Measurements from ENCODE around the gene NUP93.
"Not testable (repeated sequence)": the region's sequence is repeated elsewhere in the genome, so short reads cannot be mapped to it uniquely, and the experiment has no call there.

Gene NUP93

GRCh38 chr16:56728980-56729734 is 772 bp upstream of the NUP93 start:
- H3K9me3 ChIP-seq (ENCODE audit: control insufficient read depth, low read length), result no peaks in the 10 kb centered on the region
- peak overlapping the region; percentile 84 for H3K27ac ChIP-seq (ENCODE audit: low read depth, low read length, severe bottlenecking)
- H3K4me1 ChIP-seq (ENCODE audit: control insufficient read depth, insufficient read depth, low read length, poor library complexity, severe bottlenecking), result peaks cover 20% of the 10 kb centered on the region
- 81 to 91% methylated on average over 5 to 6 of the region's 8 CpGs for WGBS, 2 experiments (ENCODE audit: insufficient coverage in 2 of 2)
- H3K36me3 ChIP-seq (ENCODE audit: control insufficient read depth, insufficient read depth, low read length), result peaks cover 5% of the 10 kb centered on the region
- H3K4me3 ChIP-seq (ENCODE audit: extremely low read depth, insufficient read depth, low read length, poor library complexity, severe bottlenecking), result peak overlapping the region; percentile 96

DNA sequence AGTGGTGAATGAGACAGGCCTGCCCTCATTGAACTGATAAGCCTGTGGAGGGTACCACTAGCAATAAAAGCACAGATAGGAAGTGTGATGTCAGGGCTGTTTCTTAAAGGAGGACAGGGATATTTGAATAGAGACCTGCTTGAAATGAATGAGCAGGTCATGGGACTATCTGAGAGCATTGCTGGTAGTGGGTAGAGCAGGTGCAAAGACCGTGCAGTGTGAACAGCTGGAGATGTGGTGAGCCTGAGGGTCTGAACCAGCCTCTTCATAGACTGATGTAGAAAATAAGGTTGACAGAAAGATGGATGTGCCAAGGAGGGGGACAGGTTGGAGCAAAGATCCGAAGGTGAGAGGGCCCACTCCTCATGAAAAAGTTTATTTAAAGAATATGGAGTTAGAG is 2.4 kb downstream of the NUP93 start:
- H3K27ac ChIP-seq (ENCODE audit: low read depth, low read length, severe bottlenecking), result no peak overlapping the region
- H3K9me3 ChIP-seq (ENCODE audit: control insufficient read depth, low read length), result no peaks in the 10 kb centered on the region
- H3K4me3 ChIP-seq (ENCODE audit: extremely low read depth, insufficient read depth, low read length, poor library complexity, severe bottlenecking), result no peak overlapping the region
- 85 to 89% methylated on average over 2 of the region's 2 CpGs for WGBS, 2 experiments (ENCODE audit: insufficient coverage in 2 of 2)
- peaks cover 13% of the 10 kb centered on the region for H3K36me3 ChIP-seq (ENCODE audit: control insufficient read depth, insufficient read depth, low read length)
- H3K4me1 ChIP-seq (ENCODE audit: control insufficient read depth, insufficient read depth, low read length, poor library complexity, severe bottlenecking), result peaks cover 20% of the 10 kb centered on the region

DNA sequence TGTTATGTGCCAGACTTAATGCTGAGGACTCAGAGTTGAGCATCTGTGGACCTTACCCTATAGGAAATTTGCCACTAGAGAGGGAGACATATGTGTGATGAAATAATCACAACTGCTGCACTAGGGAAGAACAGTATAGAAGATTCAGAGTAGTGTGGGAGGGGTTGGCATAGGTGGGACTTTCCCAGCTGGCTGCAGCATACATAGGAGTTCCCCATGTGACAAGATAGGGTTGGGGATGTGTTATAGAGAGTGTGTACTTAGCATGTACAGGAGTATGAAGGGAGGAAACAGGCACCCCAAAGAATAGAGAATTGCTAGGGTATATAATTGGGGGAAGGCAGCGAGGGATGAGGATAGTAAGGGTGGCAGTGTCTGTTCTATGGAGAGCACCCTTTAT is 2.9 kb downstream of the NUP93 start:
- no peak overlapping the region for H3K27ac ChIP-seq (ENCODE audit: low read depth, low read length, severe bottlenecking)

GRCh38 chr16:56734429-56734828 is 4.5 kb downstream of the NUP93 start:
- 88 to 100% methylated on average over 1 to 3 of the region's 3 CpGs for WGBS, 2 experiments (ENCODE audit: insufficient coverage in 2 of 2)
- H3K36me3 ChIP-seq (ENCODE audit: control insufficient read depth, insufficient read depth, low read length), result peaks cover 24% of the 10 kb centered on the region
- no peak overlapping the region for H3K27ac ChIP-seq (ENCODE audit: low read depth, low read length, severe bottlenecking)
- H3K4me1 ChIP-seq (ENCODE audit: control insufficient read depth, insufficient read depth, low read length, poor library complexity, severe bottlenecking), result peaks cover 14% of the 10 kb centered on the region
- H3K4me3 ChIP-seq (ENCODE audit: extremely low read depth, insufficient read depth, low read length, poor library complexity, severe bottlenecking), result no peak overlapping the region
- H3K9me3 ChIP-seq (ENCODE audit: control insufficient read depth, low read length), result peaks cover 6% of the 10 kb centered on the region

More for the DNA sequence above, 2.9 kb downstream of the NUP93 start:
- Histone ChIP-seq H3K4me1 (ENCODE audit: control insufficient read depth, insufficient read depth, low read length, poor library complexity, severe bottlenecking) (peaks cover 20% of the 10 kb centered on the region), H3K9me3 (ENCODE audit: control insufficient read depth, low read length) (no peaks in the 10 kb centered on the region), H3K4me3 (ENCODE audit: extremely low read depth, insufficient read depth, low read length, poor library complexity, severe bottlenecking) (no peak overlapping the region), H3K36me3 (ENCODE audit: control insufficient read depth, insufficient read depth, low read length) (peaks cover 17% of the 10 kb centered on the region)
- WGBS, 2 experiments (ENCODE audit: insufficient coverage in 2 of 2), result 100% methylated on average over 1 of the region's 1 CpG

- WGBS, 2 experiments (ENCODE audit: insufficient coverage in 2 of 2), result 87 to 100% methylated on average over 2 of the region's 3 CpGs
- H3K4me3 ChIP-seq (ENCODE audit: extremely low read depth, insufficient read depth, low read length, poor library complexity, severe bottlenecking), result no peak overlapping the region
These were observed 6.5 kb downstream of the NUP93 start for GRCh38 chr16:56736476-56736875.

GRCh38 chr16:56737539-56737938 is 7.6 kb downstream of the NUP93 start:
- Histone ChIP-seq H3K4me3 (ENCODE audit: extremely low read depth, insufficient read depth, low read length, poor library complexity, severe bottlenecking) (no peak overlapping the region), H3K36me3 (ENCODE audit: control insufficient read depth, insufficient read depth, low read length) (peaks cover 19% of the 10 kb centered on the region), H3K9me3 (ENCODE audit: control insufficient read depth, low read length) (peaks cover 6% of the 10 kb centered on the region), H3K27ac (ENCODE audit: low read depth, low read length, severe bottlenecking) (no peak overlapping the region), H3K4me1 (ENCODE audit: control insufficient read depth, insufficient read depth, low read length, poor library complexity, severe bottlenecking) (peaks cover 18% of the 10 kb centered on the region)
- 100% methylated on average over 1 to 2 of the region's 2 CpGs for WGBS, 2 experiments (ENCODE audit: insufficient coverage in 2 of 2)

More at GRCh38 chr16:56736476-56736875, 6.5 kb downstream of the NUP93 start:
- H3K36me3 ChIP-seq (ENCODE audit: control insufficient read depth, insufficient read depth, low read length), result peaks cover 24% of the 10 kb centered on the region
- peaks cover 6% of the 10 kb centered on the region for H3K9me3 ChIP-seq (ENCODE audit: control insufficient read depth, low read length)
- H3K27ac ChIP-seq (ENCODE audit: low read depth, low read length, severe bottlenecking), result no peak overlapping the region
- H3K4me1 ChIP-seq (ENCODE audit: control insufficient read depth, insufficient read depth, low read length, poor library complexity, severe bottlenecking), result peaks cover 7% of the 10 kb centered on the region

- no CpG with 5 or more reads among the region's 1 CpG for WGBS, 2 experiments (ENCODE audit: insufficient coverage in 2 of 2)
- peaks cover 25% of the 10 kb centered on the region for H3K4me1 ChIP-seq (ENCODE audit: control insufficient read depth, insufficient read depth, low read length, poor library complexity, severe bottlenecking)
- no peak overlapping the region for H3K27ac ChIP-seq (ENCODE audit: low read depth, low read length, severe bottlenecking)
- H3K9me3 ChIP-seq (ENCODE audit: control insufficient read depth, low read length), result peaks cover 6% of the 10 kb centered on the region
- H3K36me3 ChIP-seq (ENCODE audit: control insufficient read depth, insufficient read depth, low read length), result peaks cover 19% of the 10 kb centered on the region
- H3K4me3 ChIP-seq (ENCODE audit: extremely low read depth, insufficient read depth, low read length, poor library complexity, severe bottlenecking), result no peak overlapping the region
These were observed 8.3 kb downstream of the NUP93 start for GRCh38 chr16:56738221-56738620.

GRCh38 chr16:56739378-56739777 is 9.4 kb downstream of the NUP93 start:
- H3K36me3 ChIP-seq (ENCODE audit: control insufficient read depth, insufficient read depth, low read length), result peaks cover 19% of the 10 kb centered on the region
- not testable (repeated sequence) for H3K9me3 ChIP-seq (ENCODE audit: control insufficient read depth, low read length); H3K4me3 ChIP-seq (ENCODE audit: extremely low read depth, insufficient read depth, low read length, poor library complexity, severe bottlenecking); H3K27ac ChIP-seq (ENCODE audit: low read depth, low read length, severe bottlenecking)
- H3K4me1 ChIP-seq (ENCODE audit: control insufficient read depth, insufficient read depth, low read length, poor library complexity, severe bottlenecking), result peaks cover 21% of the 10 kb centered on the region
- WGBS, 2 experiments (ENCODE audit: insufficient coverage in 2 of 2), result no CpG with 5 or more reads among the region's 38 CpGs

DNA sequence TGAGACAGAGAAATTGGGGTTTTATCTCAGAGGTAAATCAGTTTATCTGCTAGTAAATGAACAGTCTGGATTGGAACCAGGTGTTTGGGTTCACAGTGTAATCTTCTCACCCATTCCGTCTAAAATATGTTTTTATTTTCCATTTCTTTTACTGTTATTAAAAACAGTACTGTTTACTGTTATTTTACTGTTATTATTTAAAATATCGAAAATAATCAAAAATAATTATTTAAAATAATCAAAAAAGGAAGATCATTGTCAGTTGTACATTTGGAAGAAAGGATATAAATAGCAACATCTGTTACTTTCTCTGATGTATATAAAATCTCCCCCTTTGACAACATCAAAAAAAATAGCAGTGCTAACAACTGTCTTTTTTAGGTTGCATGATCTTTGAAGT is 11.5 kb downstream of the NUP93 start:
- Histone ChIP-seq H3K9me3 (ENCODE audit: control insufficient read depth, low read length) (peaks cover 6% of the 10 kb centered on the region), H3K27ac (ENCODE audit: low read depth, low read length, severe bottlenecking) (no peak overlapping the region), H3K4me1 (ENCODE audit: control insufficient read depth, insufficient read depth, low read length, poor library complexity, severe bottlenecking) (peaks cover 34% of the 10 kb centered on the region), H3K4me3 (ENCODE audit: extremely low read depth, insufficient read depth, low read length, poor library complexity, severe bottlenecking) (no peak overlapping the region), H3K36me3 (ENCODE audit: control insufficient read depth, insufficient read depth, low read length) (peaks cover 14% of the 10 kb centered on the region)
- no CpG with 5 or more reads among the region's 2 CpGs for WGBS, 2 experiments (ENCODE audit: insufficient coverage in 2 of 2)

DNA sequence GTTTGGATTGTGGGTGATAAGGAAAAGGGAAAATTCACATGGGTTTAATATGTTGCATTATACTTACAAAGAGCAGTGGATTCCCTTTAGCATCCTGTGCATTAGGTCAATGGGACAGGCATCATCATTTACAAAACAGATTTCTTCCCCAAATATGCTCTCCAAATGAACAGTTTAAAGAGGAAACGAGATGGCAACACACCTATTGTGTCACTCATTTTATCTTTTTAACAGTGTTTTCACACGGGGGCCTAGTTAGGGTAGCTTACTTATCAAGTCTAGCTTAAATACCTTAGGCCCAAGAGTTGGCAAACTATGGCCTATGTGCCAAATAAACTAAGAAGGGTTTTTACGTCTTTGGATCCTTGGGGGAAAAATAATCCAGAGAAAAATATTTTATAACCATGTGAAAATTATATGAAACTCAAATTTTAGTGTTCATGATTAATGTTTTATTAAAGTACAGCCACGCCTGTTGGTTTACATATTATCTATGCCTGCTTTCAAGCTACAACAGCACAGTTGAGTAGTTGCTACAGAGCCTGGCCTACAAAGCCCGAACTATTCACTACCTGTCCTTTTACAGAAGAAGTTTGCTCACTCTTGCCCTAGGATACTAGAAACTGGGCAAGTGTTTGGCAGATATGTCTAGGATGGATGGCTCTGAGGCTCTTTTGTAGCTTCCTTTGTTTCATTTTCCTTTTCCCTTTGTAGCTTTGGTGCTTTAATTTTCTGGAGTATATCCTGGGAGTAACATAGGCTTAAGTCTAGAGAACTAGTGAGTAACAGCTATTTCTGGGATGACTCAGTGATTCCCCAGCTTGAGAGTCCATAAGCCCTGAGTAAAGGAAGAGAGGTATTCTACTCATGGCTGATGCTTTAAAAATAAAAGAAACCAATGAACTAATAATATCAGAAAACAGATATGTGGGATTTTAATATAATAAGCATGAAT is 12.4 kb downstream of the NUP93 start:
- H3K27ac ChIP-seq (ENCODE audit: low read depth, low read length, severe bottlenecking), result peak overlapping the region; percentile 73
- H3K4me3 ChIP-seq (ENCODE audit: extremely low read depth, insufficient read depth, low read length, poor library complexity, severe bottlenecking), result no peak overlapping the region
- WGBS, 2 experiments (ENCODE audit: insufficient coverage in 2 of 2), result 100% methylated on average over 1 of the region's 5 CpGs
- peaks cover 6% of the 10 kb centered on the region for H3K9me3 ChIP-seq (ENCODE audit: control insufficient read depth, low read length)
- peaks cover 39% of the 10 kb centered on the region for H3K4me1 ChIP-seq (ENCODE audit: control insufficient read depth, insufficient read depth, low read length, poor library complexity, severe bottlenecking)
- H3K36me3 ChIP-seq (ENCODE audit: control insufficient read depth, insufficient read depth, low read length), result peaks cover 11% of the 10 kb centered on the region

Measured in mesodermal cell (in vitro differentiated cells).